IMR-90 (cell line): ENCODE data around the gene MBOAT2. TPM values are rescaled to one million over a fixed set of nuclear protein-coding genes. Genes with fewer than 3 reads are reported as not detected.

Experiments used
- ATAC-seq: fragments of 200-7000 bp; cut with Tn5 transposase; 2 replicates; pipeline ENCODE4 v1.9.1; 2020; ENCODE audit warnings: low read depth, mild to moderate bottlenecking, moderate library complexity
- BruUV-seq: library from RNA; stranded (reverse); fragments of 400-500 nt; replicated peaks from 2 replicates; lab custom pipeline; 2021; lab: Mats Ljungman, UMichigan
- CTCF ChIA-PET: fragments of 300-600 bp; formaldehyde crosslinking; extraction: SDS; loops from one replicate; lab custom pipeline; 2021; ENCODE audit warnings: antibody characterized with exemption; lab: Yijun Ruan, JAX
- POLR2A ChIA-PET: fragments of 300-600 bp; sonication (Branson Sonifier 250); formaldehyde crosslinking; loops from one replicate; lab custom pipeline; 2022; ENCODE audit warnings: antibody characterized with exemption; ENCODE audit not compliant: unreplicated experiment; lab: Charles Lee
- DNase-seq: peaks from one replicate; pipeline ENCODE4 v3.0.0; 2013
- H2AFZ ChIP-seq: replicated peaks from 2 replicates; pipeline ENCODE3; 2013; ENCODE audit warnings: low read length, mild to moderate bottlenecking; ENCODE audit not compliant: poor library complexity
- H2AK5ac ChIP-seq: 2 replicates; pipeline ENCODE4 v1.6.1; 2013; ENCODE audit warnings: low read depth, low read length, inconsistent platforms
- H2AK9ac ChIP-seq: replicated peaks from 2 replicates; pipeline ENCODE3; 2013; ENCODE audit warnings: mild to moderate bottlenecking, low read depth, low read length, moderate library complexity; ENCODE audit not compliant: poor library complexity
- H2BK120ac ChIP-seq: 2 replicates; pipeline ENCODE4 v1.6.1; 2013; ENCODE audit warnings: low read depth, low read length, inconsistent platforms
- H2BK15ac ChIP-seq: 3 replicates; pipeline ENCODE4 v1.6.1; 2013; ENCODE audit warnings: low read depth, low read length, inconsistent platforms
- H2BK20ac ChIP-seq: 2 replicates; pipeline ENCODE4 v1.6.1; 2013; ENCODE audit warnings: low read depth, mild to moderate bottlenecking, inconsistent platforms, low read length, moderate library complexity
- H2BK5ac ChIP-seq: 2 replicates; pipeline ENCODE4 v1.6.1; 2013; ENCODE audit warnings: mild to moderate bottlenecking, low read depth, low read length, inconsistent platforms; ENCODE audit not compliant: poor library complexity, severe bottlenecking
- H3K14ac ChIP-seq: replicated peaks from 2 replicates; pipeline ENCODE4 v1.6.1; 2013; ENCODE audit warnings: low read depth, low read length, inconsistent platforms
- H3K18ac ChIP-seq: 2 replicates; pipeline ENCODE4 v1.6.1; 2013; ENCODE audit warnings: low read depth, low read length, control low read depth
- H3K23ac ChIP-seq: 2 replicates; pipeline ENCODE4 v1.6.1; 2013; ENCODE audit warnings: low read depth, low read length, inconsistent platforms
- H3K27ac ChIP-seq: 2 replicates; pipeline ENCODE4 v1.5.1; 2013; ENCODE audit warnings: mild to moderate bottlenecking, control low read depth, low read length; ENCODE audit not compliant: insufficient read depth
- H3K27me3 ChIP-seq: 2 replicates; pipeline ENCODE4 v1.6.1; 2013; ENCODE audit warnings: low read length; ENCODE audit not compliant: control insufficient read depth, insufficient read depth
- H3K36me3 ChIP-seq: 2 replicates; pipeline ENCODE4 v1.6.1; 2013; ENCODE audit warnings: low read length, mixed read lengths; ENCODE audit not compliant: control insufficient read depth, insufficient read depth
- H3K4ac ChIP-seq: 2 replicates; pipeline ENCODE4 v1.6.1; 2013; ENCODE audit warnings: low read depth, low read length, inconsistent platforms
- H3K4me1 ChIP-seq: 2 replicates; pipeline ENCODE4 v1.6.1; 2013; ENCODE audit warnings: low read length, mixed read lengths; ENCODE audit not compliant: control insufficient read depth, insufficient read depth
- H3K4me2 ChIP-seq: 2 replicates; pipeline ENCODE4 v1.6.1; 2013; ENCODE audit warnings: low read depth, mild to moderate bottlenecking, control low read depth, low read length, moderate library complexity
- H3K4me3 ChIP-seq: 2 replicates; pipeline ENCODE4 v1.5.1; 2013; ENCODE audit warnings: low read depth, mild to moderate bottlenecking, control low read depth, low read length, moderate library complexity; ENCODE audit not compliant: insufficient read depth
- H3K56ac ChIP-seq: 2 replicates; pipeline ENCODE4 v1.6.1; 2013; ENCODE audit warnings: low read length, inconsistent platforms; ENCODE audit not compliant: insufficient read depth; ENCODE audit errors: extremely low read depth
- H3K79me1 ChIP-seq, 2 experiments: 2 replicates each; pipeline ENCODE4 v1.6.1; 2013; ENCODE audit warnings: low read length in 2 of 2, inconsistent platforms in 1 of 2, low read depth in 1 of 2
- H3K9ac ChIP-seq: 2 replicates; pipeline ENCODE4 v1.6.1; 2013; ENCODE audit warnings: low read depth, low read length, control low read depth
- H3K9me1 ChIP-seq: 2 replicates; pipeline ENCODE4 v1.6.1; 2013; ENCODE audit warnings: low read length, inconsistent platforms; ENCODE audit not compliant: insufficient read depth
- H3K9me3 ChIP-seq: 2 replicates; pipeline ENCODE4 v1.6.1; 2013; ENCODE audit warnings: low read length; ENCODE audit not compliant: control insufficient read depth, insufficient read depth
- H4K20me1 ChIP-seq: 2 replicates; pipeline ENCODE4 v1.6.1; 2013; ENCODE audit warnings: low read length, inconsistent platforms; ENCODE audit not compliant: insufficient read depth
- H4K5ac ChIP-seq: 2 replicates; pipeline ENCODE4 v1.6.1; 2013; ENCODE audit warnings: mild to moderate bottlenecking, low read depth, low read length, control low read depth
- H4K8ac ChIP-seq, 2 experiments: 2 replicates each; pipeline ENCODE4 v1.6.1; 2013; ENCODE audit warnings: low read depth in 2 of 2, low read length in 2 of 2, control low read depth in 1 of 2, inconsistent platforms in 1 of 2
- H4K91ac ChIP-seq: 2 replicates; pipeline ENCODE4 v1.6.1; 2013; ENCODE audit warnings: low read depth, low read length, inconsistent platforms; ENCODE audit not compliant: insufficient read depth
- CEBPB ChIP-seq: IDR thresholded peaks from 2 replicates; pipeline ENCODE4 v1.6.1; 2012; ENCODE audit warnings: low read depth, low read length, improper control_type of control experiment
- MXI1 ChIP-seq: IDR thresholded peaks from 2 replicates; pipeline ENCODE4 v1.6.1; 2012; ENCODE audit warnings: low read depth, mild to moderate bottlenecking, low read length, moderate library complexity, borderline replicate concordance
- NFE2L2 ChIP-seq: fragments of 150-350 bp; IDR thresholded peaks from 2 replicates; pipeline ENCODE4 v1.6.1; 2016; ENCODE audit warnings: low read depth, mild to moderate bottlenecking, low read length
- POLR2A ChIP-seq: IDR thresholded peaks from 2 replicates; pipeline ENCODE4 v1.6.1; 2012; ENCODE audit warnings: mild to moderate bottlenecking, low read depth, low read length
- SMC3 ChIP-seq: fragments of 150-350 bp; IDR thresholded peaks from 2 replicates; pipeline ENCODE4 v1.6.1; 2016; ENCODE audit warnings: low read depth, mild to moderate bottlenecking, antibody characterized with exemption, low read length, moderate library complexity
- WGBS, 2 experiments: methylation state at CpG; one replicate each; pipeline versions ENCODE4 v1.1.5 to v1.1.7; 2013; ENCODE audit warnings: missing lambda C conversion rate in 2 of 2; ENCODE audit not compliant: insufficient read length in 1 of 2; ENCODE audit errors: extremely low coverage in 2 of 2; 5-methylcytosine and 5-hydroxymethylcytosine counted together
- dilution Hi-C: fragments of 300-500 bp; cut with HindIII; formaldehyde crosslinking; loops from one replicate; pipeline ENCODE4 v1.14.3; 2018; ENCODE audit warnings: low sequenced_read_pairs; ENCODE audit not compliant: unreplicated experiment
- in situ Hi-C: fragments of 300-500 bp; cut with MboI; formaldehyde crosslinking; loops from 3 replicates; pipeline ENCODE4 v1.14.3; 2019; ENCODE audit warnings: low sequenced_read_pairs, inconsistent platforms, mixed read lengths
- intact Hi-C: fragments of 100-400 bp; cut with micrococcal nuclease; formaldehyde crosslinking; loops from 2 replicates; pipeline ENCODE4 v1.10.0; 2022
- polyA plus RNA-seq, 3 experiments: library from polyadenylated mRNA; depleted of rRNA; stranded (reverse); fragments of >200 nt; gene quantifications; 2 replicates each; pipeline ENCODE4 v1.2.3, GENCODE V29; 2012; ENCODE audit warnings: low replicate concordance in 1 of 3
- total RNA-seq: library from RNA; depleted of rRNA; stranded (reverse); fragments of >200 nt; gene quantifications from 2 replicates; pipeline ENCODE4 v1.2.3, GENCODE V29; 2012
- TF ChIP-seq, protein P1 (sequence below): fragments of 150-350 bp; IDR thresholded peaks from 2 replicates; pipeline ENCODE4 v1.6.1; 2017; ENCODE audit warnings: mild to moderate bottlenecking, antibody characterized with exemption, low read length, low read depth
- TF ChIP-seq, protein P2 (sequence below): conservative IDR thresholded peaks from 2 replicates; pipeline ENCODE4 v1.5.1; 2012; ENCODE audit warnings: mild to moderate bottlenecking, low read depth, low read length, improper control_type of control experiment

MBOAT2 gene
- total and polyA plus RNA-seq, 2 of the 4 experiments (the other 2 are of a cell fraction): 33.9 to 102 TPM

DNA sequence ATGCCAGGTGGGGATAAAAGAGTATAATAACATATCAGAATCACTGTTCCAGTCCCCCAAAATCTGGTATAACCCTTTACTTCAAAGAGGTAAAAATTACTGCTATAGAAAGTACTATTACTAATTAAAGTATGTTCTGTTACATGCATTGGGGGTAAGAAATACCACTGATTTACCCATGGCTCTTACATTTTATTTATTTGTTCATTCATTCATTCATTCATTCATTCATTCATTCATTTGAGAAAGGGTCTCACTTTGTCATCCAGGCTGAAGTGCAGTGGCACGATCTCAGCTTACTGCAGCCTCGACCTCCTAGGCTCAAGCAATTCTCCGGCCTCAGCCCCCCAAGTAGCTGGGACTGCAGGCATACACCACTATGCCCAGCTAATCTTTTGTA is 74.4 kb downstream of the MBOAT2 start:
- intact Hi-C loops: no loop called here
- Histone ChIP-seq H2BK15ac (no peak overlapping the region), H3K9me1 (peaks cover 4% of the 10 kb centered on the region; the same call in 1 of the 2 replicates), H3K9me3 (no peaks in the 10 kb centered on the region), H3K27ac (no peak overlapping the region), H3K4me2 (no peak overlapping the region), H2BK120ac (no peak overlapping the region), H2AFZ (no peak overlapping the region), H3K9ac (no peak overlapping the region), H3K4ac (no peak overlapping the region), H4K5ac (no peak overlapping the region), H3K79me1 (peaks cover 16 to 19% of the 10 kb centered on the region in 2 experiments; a peak in 3 of 4 replicates), H3K23ac (no peak overlapping the region), H4K91ac (no peak overlapping the region), H2AK9ac (no peak overlapping the region), H3K4me1 (no peaks in the 10 kb centered on the region), H3K36me3 (peaks cover 4% of the 10 kb centered on the region), H2BK20ac (no peak overlapping the region), H3K14ac (no peak overlapping the region), H2BK5ac (no peak overlapping the region), H3K56ac (no peak overlapping the region), H4K20me1 (no peaks in the 10 kb centered on the region), H2AK5ac (no peak overlapping the region), H3K27me3 (no peaks in the 10 kb centered on the region), H4K8ac (no peak overlapping the region), H3K18ac (no peak overlapping the region), H3K4me3 (no peak overlapping the region)
- dilution Hi-C loops: no loop called here
- ATAC-seq (no peak), DNase-seq (no peak)
- WGBS, 2 experiments: no CpG with 5 or more reads among the region's 3 CpGs
- ChIA-PET POLR2A (no interaction called here), CTCF (no interaction called here)
- BruUV-seq: no TSS peak
- in situ Hi-C loops: no loop called here
- TF ChIP-seq, protein P1, sequence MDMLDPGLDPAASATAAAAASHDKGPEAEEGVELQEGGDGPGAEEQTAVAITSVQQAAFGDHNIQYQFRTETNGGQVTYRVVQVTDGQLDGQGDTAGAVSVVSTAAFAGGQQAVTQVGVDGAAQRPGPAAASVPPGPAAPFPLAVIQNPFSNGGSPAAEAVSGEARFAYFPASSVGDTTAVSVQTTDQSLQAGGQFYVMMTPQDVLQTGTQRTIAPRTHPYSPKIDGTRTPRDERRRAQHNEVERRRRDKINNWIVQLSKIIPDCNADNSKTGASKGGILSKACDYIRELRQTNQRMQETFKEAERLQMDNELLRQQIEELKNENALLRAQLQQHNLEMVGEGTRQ: no peak
- no peak for TF ChIP-seq CEBPB
- TF ChIP-seq NFE2L2: no peak
- no peak for TF ChIP-seq MXI1
- TF ChIP-seq SMC3: no peak
- TF ChIP-seq POLR2A: no peak
- TF ChIP-seq, protein P2, sequence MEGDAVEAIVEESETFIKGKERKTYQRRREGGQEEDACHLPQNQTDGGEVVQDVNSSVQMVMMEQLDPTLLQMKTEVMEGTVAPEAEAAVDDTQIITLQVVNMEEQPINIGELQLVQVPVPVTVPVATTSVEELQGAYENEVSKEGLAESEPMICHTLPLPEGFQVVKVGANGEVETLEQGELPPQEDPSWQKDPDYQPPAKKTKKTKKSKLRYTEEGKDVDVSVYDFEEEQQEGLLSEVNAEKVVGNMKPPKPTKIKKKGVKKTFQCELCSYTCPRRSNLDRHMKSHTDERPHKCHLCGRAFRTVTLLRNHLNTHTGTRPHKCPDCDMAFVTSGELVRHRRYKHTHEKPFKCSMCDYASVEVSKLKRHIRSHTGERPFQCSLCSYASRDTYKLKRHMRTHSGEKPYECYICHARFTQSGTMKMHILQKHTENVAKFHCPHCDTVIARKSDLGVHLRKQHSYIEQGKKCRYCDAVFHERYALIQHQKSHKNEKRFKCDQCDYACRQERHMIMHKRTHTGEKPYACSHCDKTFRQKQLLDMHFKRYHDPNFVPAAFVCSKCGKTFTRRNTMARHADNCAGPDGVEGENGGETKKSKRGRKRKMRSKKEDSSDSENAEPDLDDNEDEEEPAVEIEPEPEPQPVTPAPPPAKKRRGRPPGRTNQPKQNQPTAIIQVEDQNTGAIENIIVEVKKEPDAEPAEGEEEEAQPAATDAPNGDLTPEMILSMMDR: no peak
